Measurements from ENCODE around the gene PRR36. TPM values are rescaled to one million over a fixed set of nuclear protein-coding genes. Genes with fewer than 3 reads are reported as not detected.

Gene PRR36
- total RNA-seq, 2 experiments from 2014 or later = 0.25 to 0.30 TPM

- Mint-ChIP-seq H3K4me3 (peak overlapping the region; percentile 81), H3K27ac (peak overlapping the region; percentile 59), H3K9me3 (no peaks in the 10 kb centered on the region), H3K27me3 (peaks cover 32% of the 10 kb centered on the region), H3K4me1 (ENCODE audit: low read depth) (peaks cover 42% of the 10 kb centered on the region), H3K36me3 (ENCODE audit: low read depth) (no peaks in the 10 kb centered on the region)
- peaks cover 26 to 28% of the 10 kb centered on the region in 2 experiments for H3K27me3 ChIP-seq (ENCODE audit: control insufficient read depth in 1 of 2, insufficient read depth in 2 of 2, low read length in 2 of 2)
- H3K27ac ChIP-seq (ENCODE audit: low read depth in 1 of 2, low read length in 2 of 2) = no peak overlapping the region
- TF ChIP-seq, protein P1, sequence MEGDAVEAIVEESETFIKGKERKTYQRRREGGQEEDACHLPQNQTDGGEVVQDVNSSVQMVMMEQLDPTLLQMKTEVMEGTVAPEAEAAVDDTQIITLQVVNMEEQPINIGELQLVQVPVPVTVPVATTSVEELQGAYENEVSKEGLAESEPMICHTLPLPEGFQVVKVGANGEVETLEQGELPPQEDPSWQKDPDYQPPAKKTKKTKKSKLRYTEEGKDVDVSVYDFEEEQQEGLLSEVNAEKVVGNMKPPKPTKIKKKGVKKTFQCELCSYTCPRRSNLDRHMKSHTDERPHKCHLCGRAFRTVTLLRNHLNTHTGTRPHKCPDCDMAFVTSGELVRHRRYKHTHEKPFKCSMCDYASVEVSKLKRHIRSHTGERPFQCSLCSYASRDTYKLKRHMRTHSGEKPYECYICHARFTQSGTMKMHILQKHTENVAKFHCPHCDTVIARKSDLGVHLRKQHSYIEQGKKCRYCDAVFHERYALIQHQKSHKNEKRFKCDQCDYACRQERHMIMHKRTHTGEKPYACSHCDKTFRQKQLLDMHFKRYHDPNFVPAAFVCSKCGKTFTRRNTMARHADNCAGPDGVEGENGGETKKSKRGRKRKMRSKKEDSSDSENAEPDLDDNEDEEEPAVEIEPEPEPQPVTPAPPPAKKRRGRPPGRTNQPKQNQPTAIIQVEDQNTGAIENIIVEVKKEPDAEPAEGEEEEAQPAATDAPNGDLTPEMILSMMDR (IDR thresholded peaks at IDR 0.05) = no peak
- intact Hi-C loops (cut with DNase I, micrococcal nuclease) = loop anchor here (1.0 to 5.0 kb wide), 4 partner anchors 39 to 73 kb away; partner anchors contain the start of genes SNAPC2 (in 2 of the 2), EVI5L (in 1 of the 2) and TIMM44 (in 1 of the 2)
- peak in 13 of 14 experiments; percentile 29 to 86 (median 53) for DNase-seq
- H3K4me3 ChIP-seq (ENCODE audit: low read length) = peak overlapping the region; percentile 34
- POLR2A ChIA-PET = interaction anchor here (0.5 to 2.2 kb wide), 14 partner anchors 9 to 1753 kb away, joined by 3 to 42 read pairs (median 6); partner anchors contain the start of genes MAP2K7, PET100, SNAPC2 and TIMM44
- H3K4me1 ChIP-seq (ENCODE audit: insufficient read depth, low read length) = peaks cover 68% of the 10 kb centered on the region
- ATAC-seq (ENCODE audit: poor library complexity) = peak; percentile 16
- CTCF ChIA-PET = interaction anchor here (0.8 to 2.2 kb wide), 15 partner anchors 10 to 801 kb away, joined by 3 to 43 read pairs (median 6); partner anchors contain the start of genes MAP2K7, SNAPC2 and ZNF557
- no peaks in the 10 kb centered on the region for H3K36me3 ChIP-seq (ENCODE audit: insufficient read depth, low read length)
- H3K9me3 ChIP-seq (ENCODE audit: control insufficient read depth in 1 of 2, insufficient read depth in 1 of 2, low read length in 2 of 2) = peaks cover 0 to 39% of the 10 kb centered on the region in 2 experiments
These were observed 4.2 kb downstream of the PRR36 start for GRCh38 chr19:7869910-7870511.

DNA sequence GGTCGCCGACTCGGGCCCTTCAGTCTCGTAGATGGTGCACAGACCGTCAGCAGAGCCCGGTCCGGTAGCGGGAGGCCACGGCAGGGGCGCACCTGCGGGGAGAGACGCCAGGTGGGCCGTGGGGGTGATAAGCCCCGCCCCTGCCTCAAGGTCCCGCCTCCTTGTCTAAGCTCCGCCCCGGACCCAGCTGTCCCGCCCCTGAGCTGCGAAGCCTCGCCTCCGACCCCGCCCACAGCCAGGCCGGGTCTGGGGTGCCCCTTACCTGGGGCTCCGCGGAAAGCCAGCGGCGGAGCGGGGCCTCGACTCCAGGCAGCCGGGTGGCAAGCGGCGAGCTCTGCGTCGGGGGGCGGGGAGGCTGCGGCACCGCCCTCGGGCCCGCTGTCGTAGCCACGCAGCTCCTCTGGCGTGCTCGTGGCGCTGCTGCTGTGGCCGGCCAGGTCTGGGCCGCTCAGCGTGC, 4.7 kb downstream of the PRR36 start:
- H3K4me1 Mint-ChIP-seq (ENCODE audit: low read depth) = peaks cover 39% of the 10 kb centered on the region
- peak overlapping the region; percentile 81 for H3K4me3 Mint-ChIP-seq
- Histone ChIP-seq H3K9me3 (ENCODE audit: control insufficient read depth in 1 of 2, insufficient read depth in 1 of 2, low read length in 2 of 2) (peaks cover 0 to 34% of the 10 kb centered on the region in 2 experiments), H3K27ac (ENCODE audit: low read depth in 1 of 2, low read length in 2 of 2) (no peak overlapping the region), H3K27me3 (ENCODE audit: control insufficient read depth in 1 of 2, insufficient read depth in 2 of 2, low read length in 2 of 2) (peaks cover 21 to 23% of the 10 kb centered on the region in 2 experiments), H3K36me3 (ENCODE audit: insufficient read depth, low read length) (no peaks in the 10 kb centered on the region), H3K4me1 (ENCODE audit: insufficient read depth, low read length) (peaks cover 68% of the 10 kb centered on the region), H3K4me3 (ENCODE audit: low read length) (peak overlapping the region; percentile 34)
- peak overlapping the region; percentile 80 for H3K27ac Mint-ChIP-seq
- no peaks in the 10 kb centered on the region for H3K9me3 Mint-ChIP-seq
- intact Hi-C loops (cut with DNase I, micrococcal nuclease) = loop anchor here (1.0 to 5.0 kb wide), 4 partner anchors 39 to 73 kb away; partner anchors contain the start of genes SNAPC2 (in 2 of the 2), EVI5L (in 1 of the 2) and TIMM44 (in 1 of the 2)
- peak; percentile 66 for ATAC-seq (ENCODE audit: poor library complexity)
- CTCF ChIA-PET = interaction anchor here (0.8 to 2.2 kb wide), 23 partner anchors 8 to 800 kb away, joined by 3 to 43 read pairs (median 5); partner anchors contain the start of genes MAP2K7, SNAPC2, TIMM44 and TRAPPC5
- no peaks in the 10 kb centered on the region for H3K36me3 Mint-ChIP-seq (ENCODE audit: low read depth)
- peaks cover 33% of the 10 kb centered on the region for H3K27me3 Mint-ChIP-seq
- DNase-seq = peak; percentile 72 to 91 (median 80)
- TF ChIP-seq, protein P1 (IDR thresholded peaks at IDR 0.05) = no peak
- POLR2A ChIA-PET = interaction anchor here (0.5 to 2.2 kb wide), 15 partner anchors 8 to 1752 kb away, joined by 3 to 42 read pairs (median 5); partner anchors contain the start of genes MAP2K7, MCOLN1, PET100 and SNAPC2

- peak overlapping the region; percentile 67 to 72 for H3K27ac ChIP-seq (ENCODE audit: low read depth in 1 of 2, low read length in 2 of 2)
- no peaks in the 10 kb centered on the region for H3K36me3 ChIP-seq (ENCODE audit: insufficient read depth, low read length)
- H3K27ac Mint-ChIP-seq = peak overlapping the region; percentile 80
- ChIA-PET CTCF (interaction anchor here (0.6 to 2.2 kb wide), 24 partner anchors 9 to 1228 kb away, joined by 3 to 43 read pairs (median 4); partner anchors contain the start of genes MAP2K7, SNAPC2, TIMM44 and TRAPPC5), POLR2A (interaction anchor here (0.8 to 2.2 kb wide), 12 partner anchors 8 to 799 kb away, joined by 3 to 42 read pairs (median 6); partner anchors contain the start of genes MAP2K7, MCOLN1, PET100 and SNAPC2)
- peaks cover 33% of the 10 kb centered on the region for H3K27me3 Mint-ChIP-seq
- H3K9me3 Mint-ChIP-seq = no peaks in the 10 kb centered on the region
- intact Hi-C loops (cut with DNase I, micrococcal nuclease) = loop anchor here (1.0 to 5.0 kb wide), 4 partner anchors 38 to 74 kb away; partner anchors contain the start of genes SNAPC2 (in 2 of the 2), EVI5L (in 1 of the 2) and TIMM44 (in 1 of the 2)
- DNase-seq (peak; percentile 69 to 96 (median 84)), ATAC-seq (ENCODE audit: poor library complexity) (peak; percentile 69)
- H3K27me3 ChIP-seq (ENCODE audit: control insufficient read depth in 1 of 2, insufficient read depth in 2 of 2, low read length in 2 of 2) = peaks cover 20 to 21% of the 10 kb centered on the region in 2 experiments
- H3K4me3 Mint-ChIP-seq = peak overlapping the region; percentile 87
- peak overlapping the region; percentile 62 for H3K4me3 ChIP-seq (ENCODE audit: low read length)
- peaks cover 39% of the 10 kb centered on the region for H3K4me1 Mint-ChIP-seq (ENCODE audit: low read depth)
- TF ChIP-seq, protein P1 (IDR thresholded peaks at IDR 0.05) = peak; percentile 69
- peaks cover 0 to 31% of the 10 kb centered on the region in 2 experiments for H3K9me3 ChIP-seq (ENCODE audit: control insufficient read depth in 1 of 2, insufficient read depth in 1 of 2, low read length in 2 of 2)
- H3K36me3 Mint-ChIP-seq (ENCODE audit: low read depth) = no peaks in the 10 kb centered on the region
- H3K4me1 ChIP-seq (ENCODE audit: insufficient read depth, low read length) = peaks cover 70% of the 10 kb centered on the region
These were observed 5.3 kb downstream of the PRR36 start for GRCh38 chr19:7868671-7869452.

Measured in CD4-positive, alpha-beta T cell (primary cell).